AG04450 (cell line): Measurements from ENCODE around the gene HEPN1. TPM values are rescaled to one million over a fixed set of nuclear protein-coding genes. Genes with fewer than 3 reads are reported as not detected.

Experiments used
- CTCF ChIA-PET: fragments of 300-600, 350-600 bp; formaldehyde crosslinking; extraction: SDS; loops from one replicate; lab custom pipeline; 2022; ENCODE audit warnings: antibody characterized with exemption, inconsistent platforms; lab: Charles Lee
- POLR2A ChIA-PET: fragments of 350-600 bp; formaldehyde crosslinking; extraction: SDS; loops from one replicate; lab custom pipeline; 2021; ENCODE audit warnings: antibody characterized with exemption, inconsistent platforms; lab: Yijun Ruan, JAX
- DNase-seq: peaks from one replicate; pipeline ENCODE4 v3.0.0-alpha.2; 2011; ENCODE audit warnings: low read depth, low spot score
- H3K27ac ChIP-seq: one replicate; pipeline ENCODE4 v1.5.1; 2012; ENCODE audit warnings: low read depth, low read length, control low read depth
- H3K27me3 ChIP-seq: one replicate; pipeline ENCODE4 v1.6.0; 2012; ENCODE audit warnings: low read length; ENCODE audit not compliant: control insufficient read depth, insufficient read depth
- H3K4me3 ChIP-seq: 2 replicates; pipeline ENCODE4 v1.5.1; 2011; ENCODE audit warnings: mild to moderate bottlenecking, low read depth, low read length, control low read depth
- H3K9me3 ChIP-seq: 2 replicates; pipeline ENCODE4 v1.5.1; 2012; ENCODE audit warnings: low read length; ENCODE audit not compliant: control insufficient read depth, insufficient read depth
- polyA plus RNA-seq: library from polyadenylated mRNA; depleted of rRNA; stranded (reverse); fragments of >200 nt; gene quantifications from 2 replicates; pipeline ENCODE4 v1.2.3, GENCODE V29; 2011
- TF ChIP-seq, protein P1 (sequence below): IDR thresholded peaks from 2 replicates; pipeline ENCODE4 v1.5.1; 2011; ENCODE audit warnings: low read depth, low read length, control low read depth, inconsistent platforms

The HEPN1 gene
- polyA plus RNA-seq, 1 experiment, result not detected

GRCh38 chr11:124896821-124897391 lies 22.1 kb upstream of the HEPN1 start:
- CTCF ChIA-PET, result interaction anchor here (0.6 to 3.8 kb wide), 3 partner anchors 17 to 29 kb away, joined by 3 to 35 read pairs (median 5); no protein-coding TSS in a partner anchor
- Histone ChIP-seq H3K27me3 (no peaks in the 10 kb centered on the region), H3K27ac (peak overlapping the region; percentile 21), H3K9me3 (no peaks in the 10 kb centered on the region; the same call in 1 of the 2 replicates), H3K4me3 (no peak overlapping the region)
- POLR2A ChIA-PET, result interaction anchor here (0.7 to 2.1 kb wide), 3 partner anchors 20 to 240 kb away, joined by 3 to 12 read pairs (median 11); partner anchors contain the start of gene CCDC15
- TF ChIP-seq, protein P1, sequence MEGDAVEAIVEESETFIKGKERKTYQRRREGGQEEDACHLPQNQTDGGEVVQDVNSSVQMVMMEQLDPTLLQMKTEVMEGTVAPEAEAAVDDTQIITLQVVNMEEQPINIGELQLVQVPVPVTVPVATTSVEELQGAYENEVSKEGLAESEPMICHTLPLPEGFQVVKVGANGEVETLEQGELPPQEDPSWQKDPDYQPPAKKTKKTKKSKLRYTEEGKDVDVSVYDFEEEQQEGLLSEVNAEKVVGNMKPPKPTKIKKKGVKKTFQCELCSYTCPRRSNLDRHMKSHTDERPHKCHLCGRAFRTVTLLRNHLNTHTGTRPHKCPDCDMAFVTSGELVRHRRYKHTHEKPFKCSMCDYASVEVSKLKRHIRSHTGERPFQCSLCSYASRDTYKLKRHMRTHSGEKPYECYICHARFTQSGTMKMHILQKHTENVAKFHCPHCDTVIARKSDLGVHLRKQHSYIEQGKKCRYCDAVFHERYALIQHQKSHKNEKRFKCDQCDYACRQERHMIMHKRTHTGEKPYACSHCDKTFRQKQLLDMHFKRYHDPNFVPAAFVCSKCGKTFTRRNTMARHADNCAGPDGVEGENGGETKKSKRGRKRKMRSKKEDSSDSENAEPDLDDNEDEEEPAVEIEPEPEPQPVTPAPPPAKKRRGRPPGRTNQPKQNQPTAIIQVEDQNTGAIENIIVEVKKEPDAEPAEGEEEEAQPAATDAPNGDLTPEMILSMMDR, result no peak
- no peak for DNase-seq

DNA sequence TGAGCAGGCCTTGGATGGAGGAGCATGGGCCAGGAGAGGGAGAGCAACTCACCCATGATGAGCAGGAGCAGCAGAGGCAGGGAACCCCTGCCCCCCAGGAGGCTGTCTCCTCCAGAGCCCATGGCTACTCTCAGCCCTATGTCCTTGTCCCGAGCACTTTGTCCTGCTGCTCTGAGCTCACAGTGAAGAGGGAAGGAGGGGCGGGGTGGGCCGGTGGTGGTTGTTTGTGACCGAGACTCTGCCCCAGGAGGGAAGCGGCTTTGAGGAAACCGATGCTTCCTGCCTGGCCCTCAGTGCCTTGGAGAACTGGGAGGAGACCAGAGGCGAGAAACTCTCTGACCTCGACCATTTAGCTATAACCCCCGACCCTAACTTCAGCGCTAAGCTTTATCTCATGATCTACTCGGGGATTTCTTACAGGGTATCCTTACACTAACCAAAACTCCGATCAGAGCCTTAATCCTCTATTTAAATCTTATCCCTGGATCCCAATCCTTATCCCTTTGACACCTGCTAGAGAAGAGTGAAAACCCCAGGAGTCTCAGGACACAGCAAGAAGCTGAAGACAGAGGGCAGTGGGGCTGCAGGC lies 21.3 kb upstream of the HEPN1 start, which contains the start of gene ROBO4:
ROBO4 (minus strand) TSS at position 192 of the 589 bp plus-strand sequence; CDS start at position 122, 70 bp downstream.
- ChIA-PET POLR2A (interaction anchor here (0.9 to 2.1 kb wide), 7 partner anchors 11 to 56 kb away, joined by 3 to 18 read pairs (median 4); partner anchors contain the start of gene CCDC15), CTCF (interaction anchor here (0.6 to 3.8 kb wide), 6 partner anchors 15 to 61 kb away, joined by 3 to 35 read pairs (median 4); partner anchors contain the start of gene HEPACAM)

GRCh38 chr11:124898263-124898680 lies 20.8 kb upstream of the HEPN1 start:
- POLR2A ChIA-PET, result interaction anchor here (0.9 to 2.1 kb wide), 7 partner anchors 11 to 56 kb away, joined by 3 to 18 read pairs (median 4); partner anchors contain the start of gene CCDC15
- no peaks in the 10 kb centered on the region for H3K27me3 ChIP-seq
- H3K27ac ChIP-seq, result peak overlapping the region; percentile 99
- no peak overlapping the region for H3K4me3 ChIP-seq
- CTCF ChIA-PET, result interaction anchor here (1.1 to 3.8 kb wide), 5 partner anchors 16 to 62 kb away, joined by 3 to 35 read pairs (median 4); partner anchors contain the start of gene HEPACAM
- TF ChIP-seq, protein P1, result no peak
- DNase-seq, result peak; percentile 66
- no peaks in the 10 kb centered on the region; the same call in 1 of the 2 replicates for H3K9me3 ChIP-seq

More for the DNA sequence above, 21.3 kb upstream of the HEPN1 start, which contains the start of gene ROBO4:
- TF ChIP-seq, protein P1, result no peak
- H3K27me3 ChIP-seq, result no peaks in the 10 kb centered on the region
- no peak for DNase-seq
- peak within 1 kb of the TSS; percentile 99 for H3K27ac ChIP-seq
- no peak within 1 kb of the TSS for H3K4me3 ChIP-seq
- H3K9me3 ChIP-seq, result no peaks in the 10 kb centered on the region; the same call in 1 of the 2 replicates

GRCh38 chr11:124898711-124899110 lies 20.3 kb upstream of the HEPN1 start:
- DNase-seq, result peak; percentile 21
- H3K27ac ChIP-seq, result peak overlapping the region; percentile 99
- H3K27me3 ChIP-seq, result no peaks in the 10 kb centered on the region
- H3K4me3 ChIP-seq, result no peak overlapping the region
- POLR2A ChIA-PET, result interaction anchor here (0.9 to 2.1 kb wide), 7 partner anchors 11 to 55 kb away, joined by 3 to 18 read pairs (median 4); partner anchors contain the start of gene CCDC15
- H3K9me3 ChIP-seq, result no peaks in the 10 kb centered on the region; the same call in 1 of the 2 replicates
- TF ChIP-seq, protein P1, result 0 out of 2 replicates have a peak, but pooled peaks have one; percentile 3
- CTCF ChIA-PET, result interaction anchor here (1.1 to 3.8 kb wide), 5 partner anchors 16 to 62 kb away, joined by 3 to 35 read pairs (median 4); partner anchors contain the start of gene HEPACAM
